ENCODE results near the gene MCOLN3.
A peak's percentile ranks its signal among the peaks of the same experiment; 100 is the strongest.

The MCOLN3 gene, protein sequence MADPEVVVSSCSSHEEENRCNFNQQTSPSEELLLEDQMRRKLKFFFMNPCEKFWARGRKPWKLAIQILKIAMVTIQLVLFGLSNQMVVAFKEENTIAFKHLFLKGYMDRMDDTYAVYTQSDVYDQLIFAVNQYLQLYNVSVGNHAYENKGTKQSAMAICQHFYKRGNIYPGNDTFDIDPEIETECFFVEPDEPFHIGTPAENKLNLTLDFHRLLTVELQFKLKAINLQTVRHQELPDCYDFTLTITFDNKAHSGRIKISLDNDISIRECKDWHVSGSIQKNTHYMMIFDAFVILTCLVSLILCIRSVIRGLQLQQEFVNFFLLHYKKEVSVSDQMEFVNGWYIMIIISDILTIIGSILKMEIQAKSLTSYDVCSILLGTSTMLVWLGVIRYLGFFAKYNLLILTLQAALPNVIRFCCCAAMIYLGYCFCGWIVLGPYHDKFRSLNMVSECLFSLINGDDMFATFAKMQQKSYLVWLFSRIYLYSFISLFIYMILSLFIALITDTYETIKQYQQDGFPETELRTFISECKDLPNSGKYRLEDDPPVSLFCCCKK

GRCh38 chr1:85048296-85049064 is at the start of gene MCOLN3:
Gene MCOLN3, minus strand, starts transcription at chr1:85048500. Its CDS starts 3,140 bp downstream, at chr1:85045360.
- peak; percentile 49 for DNase-seq

- DNase-seq = no peak
These were observed 45.3 kb upstream of the MCOLN3 start for GRCh38 chr1:85093644-85094043.

- no peak for DNase-seq
These were observed 43.5 kb upstream of the MCOLN3 start for GRCh38 chr1:85091671-85092280.

- DNase-seq = no peak
These were observed 41.9 kb upstream of the MCOLN3 start for GRCh38 chr1:85090225-85090624.

DNA sequence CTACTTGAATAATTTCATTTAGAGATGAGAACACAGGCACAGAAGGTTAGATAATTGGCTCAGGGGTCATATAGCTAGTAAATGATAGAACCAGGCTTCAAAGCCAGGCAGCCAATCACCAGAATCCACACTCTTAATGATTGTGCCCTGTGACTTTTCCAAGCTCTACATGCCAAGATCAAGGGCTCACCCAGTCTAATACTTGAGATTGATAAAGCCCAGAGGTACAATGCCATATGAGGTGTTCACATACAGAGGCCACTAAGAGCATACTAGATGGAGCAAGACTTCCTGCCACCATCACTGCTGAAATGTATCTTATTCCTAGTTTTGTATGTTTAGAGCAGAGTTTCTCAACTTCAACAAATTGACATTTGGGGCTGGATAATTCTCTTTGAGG is 40.9 kb upstream of the MCOLN3 start:
- DNase-seq = no peak

DNA sequence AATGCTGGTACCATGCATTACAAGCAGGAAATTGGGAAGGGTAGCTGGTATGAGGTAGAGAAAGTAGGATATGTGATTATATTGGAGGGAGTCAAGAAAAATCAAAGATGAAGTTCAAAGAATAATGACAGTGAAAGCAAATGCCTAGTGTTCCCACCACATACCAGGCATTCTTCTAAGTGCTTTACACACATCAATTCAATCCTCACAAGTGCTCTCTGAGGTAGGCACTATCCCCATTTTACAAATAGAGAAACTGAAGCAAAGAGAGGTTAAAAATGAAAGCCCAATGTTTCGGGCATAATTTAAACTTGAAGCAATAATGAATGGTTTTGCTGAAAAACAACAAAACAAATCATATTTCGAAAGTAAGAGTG is 40.1 kb upstream of the MCOLN3 start:
- DNase-seq = no peak

GRCh38 chr1:85087659-85088407 is 39.5 kb upstream of the MCOLN3 start:
- DNase-seq = no peak

- DNase-seq = no peak
These were observed 37.1 kb upstream of the MCOLN3 start for GRCh38 chr1:85085417-85085816.

DNA sequence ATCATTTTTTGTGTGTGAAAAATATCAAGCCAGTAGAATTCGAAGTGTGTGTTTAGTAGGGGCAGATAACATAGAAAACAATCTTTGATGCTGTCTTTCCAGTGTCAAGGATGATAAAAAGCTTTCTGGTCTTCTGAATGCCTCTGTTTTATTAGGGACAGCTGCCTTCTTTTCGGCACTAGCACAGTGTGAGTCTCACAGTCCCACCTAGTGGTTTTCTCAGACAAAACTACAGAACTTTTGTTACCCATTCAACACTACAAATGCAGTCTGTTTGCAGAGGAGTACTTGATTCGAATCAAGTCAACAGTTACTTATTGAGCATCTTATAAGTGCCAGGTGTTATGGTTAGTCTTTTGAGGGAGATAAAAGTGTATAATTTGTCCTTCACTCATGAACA is 30.6 kb upstream of the MCOLN3 start:
- DNase-seq = no peak

DNA sequence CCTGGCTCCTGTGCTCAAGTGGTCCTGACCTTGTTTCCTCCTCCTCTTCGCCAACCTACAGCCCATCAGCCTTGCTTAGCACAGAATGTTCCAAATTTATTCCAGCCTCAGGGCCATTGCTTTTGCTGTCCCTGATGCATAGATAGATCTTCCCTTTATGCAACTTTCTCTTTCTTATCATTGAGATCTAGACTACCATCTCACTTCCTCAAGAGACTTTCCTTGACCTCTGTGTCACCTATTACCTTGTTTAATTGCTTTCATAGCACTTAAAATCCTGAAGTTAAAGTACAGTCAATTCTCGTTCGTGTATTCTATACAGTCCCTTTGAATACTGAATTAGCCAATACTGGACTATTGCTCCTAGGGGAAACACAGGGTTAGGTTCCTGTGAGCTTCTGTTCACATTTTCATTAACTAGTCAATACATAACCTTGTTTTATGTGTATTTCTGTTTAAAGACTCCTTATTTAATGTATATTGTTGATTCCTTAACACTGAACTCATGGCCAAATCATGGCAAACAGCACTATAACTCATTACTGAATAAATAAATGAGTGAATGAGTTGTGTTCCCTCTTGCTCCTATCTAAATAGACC is 26.2 kb upstream of the MCOLN3 start:
- no peak for DNase-seq

GRCh38 chr1:85070972-85071492 is 22.7 kb upstream of the MCOLN3 start:
- DNase-seq = no peak

GRCh38 chr1:85068846-85069245 is 20.5 kb upstream of the MCOLN3 start:
- no peak for DNase-seq

GRCh38 chr1:85065550-85065949 is 17.2 kb upstream of the MCOLN3 start:
- DNase-seq = no peak

- DNase-seq = no peak
These were observed 14.2 kb upstream of the MCOLN3 start for GRCh38 chr1:85062425-85063026.

DNA sequence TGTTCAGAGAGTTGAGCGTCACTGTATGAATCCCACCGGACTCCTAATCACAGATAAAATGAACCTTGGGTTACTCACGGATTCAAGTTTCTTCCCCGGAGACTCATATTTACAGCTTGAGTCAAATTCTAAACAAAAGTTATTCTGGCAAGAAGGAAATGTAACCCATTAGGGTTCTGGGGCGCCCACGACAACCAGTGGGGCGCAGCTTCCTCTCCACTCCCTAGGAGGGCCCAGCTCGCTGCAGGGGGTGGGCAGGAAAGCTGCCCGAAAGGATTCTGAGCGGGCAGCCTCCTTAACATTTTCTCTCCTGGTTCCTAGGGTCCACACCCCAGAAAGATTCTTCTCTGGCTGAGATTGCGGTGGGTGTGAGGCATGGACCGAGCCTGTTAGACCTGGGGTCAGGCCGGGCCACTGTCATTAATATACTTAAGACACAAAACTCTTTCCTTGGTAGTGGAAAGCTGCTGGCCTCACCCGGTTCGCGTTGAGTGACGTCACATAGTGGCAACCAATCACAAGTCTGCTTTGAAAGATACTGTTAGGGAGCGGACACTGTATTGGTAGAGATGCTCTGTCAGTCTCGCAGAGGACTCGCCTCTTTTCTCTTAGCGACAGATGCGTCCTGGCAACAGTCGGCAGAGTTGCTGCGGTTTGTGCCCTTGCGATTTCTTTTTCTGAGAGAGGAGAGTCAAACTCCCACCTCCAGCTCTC is 13.6 kb upstream of the MCOLN3 start:
- DNase-seq = peak; percentile 82

- DNase-seq = no peak
These were observed 11.7 kb upstream of the MCOLN3 start for GRCh38 chr1:85060038-85060437.

GRCh38 chr1:85059563-85059962 is 11.3 kb upstream of the MCOLN3 start:
- DNase-seq = no peak

DNA sequence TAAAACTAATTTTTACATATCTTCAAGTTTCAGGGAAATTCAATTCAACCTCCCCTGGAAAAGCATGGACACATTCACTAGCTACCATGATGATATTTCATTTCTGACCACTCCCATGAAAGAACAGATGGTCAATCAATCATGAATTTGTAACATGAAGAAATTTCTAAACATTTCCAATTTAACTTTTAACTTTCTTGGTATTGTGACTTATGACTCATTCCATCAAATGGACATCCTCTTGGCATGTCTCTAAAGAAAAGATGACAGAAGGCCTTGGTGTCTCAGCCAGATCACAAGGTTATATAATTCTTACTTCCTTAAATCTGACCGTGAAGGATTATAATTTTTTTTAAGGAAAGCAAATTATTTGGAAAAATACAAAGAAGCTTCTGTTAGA is 10.5 kb upstream of the MCOLN3 start:
- DNase-seq = no peak

DNA sequence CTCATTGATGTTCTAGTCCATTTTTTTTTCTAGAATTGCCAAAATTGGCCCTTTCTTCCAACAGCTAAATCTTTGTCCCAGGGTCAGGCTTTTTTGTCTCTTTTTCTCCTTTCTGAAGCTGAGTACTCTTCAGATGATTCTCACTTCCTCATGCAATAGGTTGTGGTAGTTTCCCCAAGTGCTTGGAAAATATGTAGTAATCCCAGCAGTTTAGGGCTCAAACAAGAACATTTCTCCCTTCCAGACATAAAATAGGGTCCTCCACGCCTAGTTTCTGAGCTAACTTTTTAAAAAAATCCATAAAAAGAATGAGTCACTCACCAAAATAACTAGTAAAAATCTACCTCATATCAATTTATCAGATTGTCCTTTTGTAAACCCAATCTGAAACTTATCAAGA is 10.0 kb upstream of the MCOLN3 start:
- DNase-seq = no peak

GRCh38 chr1:85054664-85055063 is 6.4 kb upstream of the MCOLN3 start:
- DNase-seq = no peak

GRCh38 chr1:85049735-85050166 is 1.5 kb upstream of the MCOLN3 start:
- DNase-seq = no peak
